H1 (cell line): Measurements from ENCODE around the gene NECTIN1. TPM values are rescaled to one million over a fixed set of nuclear protein-coding genes. Genes with fewer than 3 reads are reported as not detected.

Source experiments
- CTCF ChIA-PET: fragments of 300-600 bp; sonication (Branson Sonifier 250); formaldehyde crosslinking; loops from one replicate; lab custom pipeline; 2021; ENCODE audit not compliant: partially characterized antibody; lab: Charles Lee
- POLR2A ChIA-PET: fragments of 300-600 bp; sonication (Branson Sonifier 250); formaldehyde crosslinking; loops from one replicate; lab custom pipeline; 2021; ENCODE audit warnings: inconsistent platforms; ENCODE audit not compliant: partially characterized antibody; lab: Charles Lee
- DNase-seq, 2 experiments: peaks; one replicate each; pipeline versions ENCODE4 v3.0.0 to v3.0.0-alpha.2; 2010 to 2022; ENCODE audit warnings: low spot score in 2 of 2, low read depth in 1 of 2, mixed read lengths in 1 of 2
- FAIRE-seq: peaks from 2 replicates; lab custom pipeline; 2011; peaks lifted over from hg19 to GRCh38; lab: Jason Lieb, UNC
- H2AFZ ChIP-seq: 2 replicates; pipeline ENCODE4 v1.8.1; 2012; ENCODE audit warnings: low read length, inconsistent platforms
- H2AK5ac ChIP-seq: 2 replicates; pipeline ENCODE4 v1.6.1; 2013; ENCODE audit warnings: low read depth, low read length
- H2BK120ac ChIP-seq: replicated peaks from 2 replicates; pipeline ENCODE3; 2013; ENCODE audit warnings: low read depth, low read length, inconsistent platforms
- H2BK12ac ChIP-seq: 2 replicates; pipeline ENCODE4 v1.6.1; 2013; ENCODE audit warnings: low read depth, low read length
- H2BK15ac ChIP-seq: 2 replicates; pipeline ENCODE4 v1.6.1; 2013; ENCODE audit warnings: low read length
- H2BK20ac ChIP-seq: 2 replicates; pipeline ENCODE4 v1.6.1; 2013; ENCODE audit warnings: low read length
- H2BK5ac ChIP-seq: 2 replicates; pipeline ENCODE4 v1.6.1; 2013; ENCODE audit warnings: low read depth, low read length
- H3K14ac ChIP-seq: 2 replicates; pipeline ENCODE4 v1.6.1; 2013; ENCODE audit warnings: inconsistent platforms; ENCODE audit not compliant: insufficient read length
- H3K18ac ChIP-seq: 2 replicates; pipeline ENCODE4 v1.6.1; 2013; ENCODE audit warnings: low read length; ENCODE audit errors: extremely low read depth
- H3K23ac ChIP-seq: 2 replicates; pipeline ENCODE4 v1.6.1; 2013; ENCODE audit warnings: inconsistent platforms; ENCODE audit not compliant: insufficient read length
- H3K23me2 ChIP-seq: 2 replicates; pipeline ENCODE4 v1.6.1; 2013; ENCODE audit warnings: low read depth, low read length
- H3K27ac ChIP-seq: 2 replicates; pipeline ENCODE4 v1.6.1; 2011; ENCODE audit warnings: low read depth, low read length, inconsistent platforms
- H3K27me3 ChIP-seq, 4 experiments: replicated peaks in 1 of 4; 1 replicate in 1 of 4; 2 replicates in 3 of 4; pipeline versions ENCODE4 v1.6.1 to v1.8.1; 2011 to 2013; ENCODE audit warnings: low read length in 3 of 4, mild to moderate bottlenecking in 3 of 4, inconsistent platforms in 2 of 4, mixed read lengths in 2 of 4, moderate library complexity in 1 of 4; ENCODE audit not compliant: control insufficient read depth in 3 of 4, insufficient read depth in 3 of 4; ENCODE audit errors: extremely low read depth in 1 of 4
- H3K36me3 ChIP-seq, 4 experiments: 2 replicates each; pipeline versions ENCODE4 v1.6.1 to v1.8.1; 2011 to 2013; ENCODE audit warnings: mild to moderate bottlenecking in 4 of 4, low read length in 3 of 4, moderate library complexity in 2 of 4, control low read depth in 1 of 4, inconsistent platforms in 1 of 4; ENCODE audit not compliant: insufficient read depth in 4 of 4, control insufficient read depth in 2 of 4
- H3K4ac ChIP-seq: replicated peaks from 2 replicates; pipeline ENCODE3; 2013; ENCODE audit warnings: low read length, low read depth, mixed read lengths, inconsistent platforms; ENCODE audit not compliant: insufficient read length
- H3K4me1 ChIP-seq, 4 experiments: replicated peaks in 1 of 4; 1 replicate in 1 of 4; 2 replicates in 3 of 4; pipeline versions ENCODE4 v1.6.1 to v1.8.1; 2011 to 2013; ENCODE audit warnings: low read length in 3 of 4, inconsistent platforms in 2 of 4, mixed read lengths in 1 of 4; ENCODE audit not compliant: insufficient read depth in 4 of 4, control insufficient read depth in 3 of 4
- H3K4me2 ChIP-seq, 2 experiments: 2 replicates each; pipeline versions ENCODE4 v1.6.1 to v1.8.1; 2011 to 2013; ENCODE audit warnings: low read depth in 2 of 2, low read length in 2 of 2, control low read depth in 1 of 2, inconsistent platforms in 1 of 2, mild to moderate bottlenecking in 1 of 2; ENCODE audit not compliant: insufficient read depth in 1 of 2
- H3K4me3 ChIP-seq, 4 experiments: fragments of 200-600, 300-600 bp in 1 of 4; sonication (generic), shearing (Covaris generic), sonication (Bioruptor Twin) in 1 of 4; 2 replicates each; pipeline versions ENCODE4 v1.5.1 to v1.8.1; 2011 to 2016; ENCODE audit warnings: low read length in 4 of 4, low read depth in 3 of 4, control low read depth in 2 of 4, inconsistent platforms in 2 of 4, mild to moderate bottlenecking in 2 of 4, mixed read lengths in 1 of 4, moderate library complexity in 1 of 4; ENCODE audit not compliant: insufficient read depth in 2 of 4; ENCODE audit errors: extremely low read depth in 1 of 4
- H3K56ac ChIP-seq: replicated peaks from 2 replicates; pipeline ENCODE3; 2013; ENCODE audit warnings: low read depth, mild to moderate bottlenecking, mixed read lengths, low read length, inconsistent platforms; ENCODE audit not compliant: insufficient read length
- H3K79me1 ChIP-seq: 2 replicates; pipeline ENCODE4 v1.6.1; 2013; ENCODE audit warnings: low read depth, low read length, control low read depth
- H3K79me2 ChIP-seq, 2 experiments: 2 replicates each; pipeline versions ENCODE4 v1.6.1 to v1.8.1; 2012 to 2013; ENCODE audit warnings: low read length in 2 of 2, mild to moderate bottlenecking in 2 of 2, inconsistent platforms in 1 of 2; ENCODE audit not compliant: insufficient read depth in 2 of 2, control insufficient read depth in 1 of 2
- H3K9ac ChIP-seq, 4 experiments: replicated peaks in 1 of 4; 1 replicate in 1 of 4; 2 replicates in 3 of 4; pipeline versions ENCODE4 v1.6.1 to v1.8.1; 2011 to 2013; ENCODE audit warnings: low read depth in 3 of 4, low read length in 3 of 4, control low read depth in 2 of 4, mild to moderate bottlenecking in 2 of 4, moderate library complexity in 2 of 4, inconsistent platforms in 1 of 4; ENCODE audit errors: extremely low read depth in 1 of 4
- H3K9me3 ChIP-seq, 2 experiments: 2 replicates each; pipeline versions ENCODE4 v1.6.1 to v1.8.1; 2012 to 2013; ENCODE audit warnings: mild to moderate bottlenecking in 2 of 2, moderate library complexity in 2 of 2, control low read depth in 1 of 2, inconsistent platforms in 1 of 2, low read depth in 1 of 2, low read length in 1 of 2, mixed read lengths in 1 of 2; ENCODE audit not compliant: insufficient read depth in 2 of 2
- H4K20me1 ChIP-seq, 2 experiments: replicated peaks in 1 of 2; 2 replicates each; pipeline versions ENCODE3 to v1.8.1; 2011 to 2013; ENCODE audit warnings: inconsistent platforms in 2 of 2, low read length in 2 of 2, mild to moderate bottlenecking in 1 of 2; ENCODE audit not compliant: insufficient read depth in 2 of 2, control insufficient read depth in 1 of 2
- H4K5ac ChIP-seq: 2 replicates; pipeline ENCODE4 v1.6.1; 2013; ENCODE audit warnings: low read length, low read depth, mixed read lengths, inconsistent platforms; ENCODE audit not compliant: insufficient read length
- H4K8ac ChIP-seq: 2 replicates; pipeline ENCODE4 v1.8.0; 2013; ENCODE audit warnings: mild to moderate bottlenecking, moderate library complexity, low read length, inconsistent platforms; ENCODE audit not compliant: insufficient read depth; ENCODE audit errors: extremely low read depth
- H4K91ac ChIP-seq: replicated peaks from 2 replicates; pipeline ENCODE3; 2013; ENCODE audit warnings: low read length, mixed read lengths, inconsistent platforms; ENCODE audit not compliant: insufficient read length
- CBX5 ChIP-seq: fragments of 300-800, 300-1000 bp; sonication (generic); IDR thresholded peaks from 2 replicates; pipeline ENCODE4 v1.7.1; 2016; ENCODE audit warnings: antibody characterized with exemption, low read length, low read depth
- CTBP2 ChIP-seq: IDR thresholded peaks from 2 replicates; pipeline ENCODE4 v1.7.0; 2011; ENCODE audit warnings: borderline replicate concordance, mild to moderate bottlenecking, moderate library complexity, mixed read lengths, low read length; ENCODE audit not compliant: insufficient read depth, insufficient read length
- E2F6 ChIP-seq: IDR thresholded peaks from 2 replicates; pipeline ENCODE4 v1.6.1; 2012; ENCODE audit warnings: inconsistent platforms
- EZH2 ChIP-seq: fragments of 200-600 bp; sonication (generic); IDR thresholded peaks from 2 replicates; pipeline ENCODE4 v1.7.1; 2012; ENCODE audit warnings: low read depth, mild to moderate bottlenecking, moderate library complexity, low read length, inconsistent platforms; ENCODE audit not compliant: severe bottlenecking
- GABPA ChIP-seq: IDR thresholded peaks from 2 replicates; pipeline ENCODE4 v1.6.1; 2011; ENCODE audit warnings: mild to moderate bottlenecking, low read length, moderate library complexity, borderline replicate concordance; ENCODE audit not compliant: insufficient read depth
- MAX ChIP-seq: IDR thresholded peaks from 2 replicates; pipeline ENCODE4 v1.6.1; 2012; ENCODE audit warnings: inconsistent platforms
- NANOG ChIP-seq: IDR thresholded peaks from 2 replicates; pipeline ENCODE4 v1.6.1; 2011; ENCODE audit warnings: low read length, low read depth, mild to moderate bottlenecking, inconsistent platforms; ENCODE audit not compliant: insufficient read depth, poor library complexity, severe bottlenecking
- NRF1 ChIP-seq: IDR thresholded peaks from 2 replicates; pipeline ENCODE4 v1.6.1; 2011; ENCODE audit warnings: mild to moderate bottlenecking, low read depth, low read length, improper control_type of control experiment
- RBBP5 ChIP-seq: IDR thresholded peaks from 2 replicates; pipeline ENCODE4 v1.7.1; 2012; ENCODE audit warnings: low read depth, mild to moderate bottlenecking, inconsistent platforms, low read length, moderate library complexity, borderline replicate concordance
- SUZ12 ChIP-seq: fragments of 200-600 bp; sonication (generic); IDR thresholded peaks from 2 replicates; pipeline ENCODE4 v1.6.1; 2012; ENCODE audit warnings: mild to moderate bottlenecking, inconsistent platforms, low read length, moderate library complexity, mixed read lengths
- TAF1 ChIP-seq: IDR thresholded peaks from 2 replicates; pipeline ENCODE4 v1.6.1; 2011; ENCODE audit warnings: mild to moderate bottlenecking, low read depth, low read length
- WGBS, 2 experiments: shearing (Covaris generic) in 1 of 2; methylation state at CpG; one replicate each; pipeline versions ENCODE4 v1.1.6 to v1.1.7; 2013 to 2015; ENCODE audit warnings: low lambda C conversion rate in 2 of 2, mixed read lengths in 2 of 2, inconsistent platforms in 1 of 2, low coverage in 1 of 2, missing lambda C conversion rate in 1 of 2; ENCODE audit not compliant: insufficient replicate concordance in 2 of 2, insufficient coverage in 1 of 2, insufficient read length in 1 of 2; ENCODE audit errors: extremely low coverage in 1 of 2, missing lambda C conversion rate in 1 of 2; 5-methylcytosine and 5-hydroxymethylcytosine counted together
- polyA plus RNA-seq, 7 experiments: library from polyadenylated mRNA; depleted of rRNA in 3 of 7; stranded (reverse) in 5 of 7; unstranded in 2 of 7; fragments of >200 nt in 5 of 7; fragments of 200-250 nt in 2 of 7; gene quantifications; 1 replicate in 5 of 7; 2 replicates in 1 of 7; 4 replicates in 1 of 7; pipeline versions ENCODE4 v1.2.1 to v1.2.3, GENCODE V29; 2011 to 2013; ENCODE audit warnings: missing spikeins in 2 of 7, mixed read lengths in 2 of 7
- total RNA-seq: library from RNA; stranded (reverse); fragmentation: NEBNext Ultra II Directional; extraction: Animal tissue kit (Norgen Biotek cat#: 25700); gene quantifications from 2 replicates; pipeline ENCODE4 v1.2.1, GENCODE V29; 2021

The NECTIN1 gene
- total and polyA plus RNA-seq, 2 of the 8 experiments (the other 6 are each of a cell fraction or from before 2014, with no cell fraction given): 43.2 to 97.7 TPM

DNA sequence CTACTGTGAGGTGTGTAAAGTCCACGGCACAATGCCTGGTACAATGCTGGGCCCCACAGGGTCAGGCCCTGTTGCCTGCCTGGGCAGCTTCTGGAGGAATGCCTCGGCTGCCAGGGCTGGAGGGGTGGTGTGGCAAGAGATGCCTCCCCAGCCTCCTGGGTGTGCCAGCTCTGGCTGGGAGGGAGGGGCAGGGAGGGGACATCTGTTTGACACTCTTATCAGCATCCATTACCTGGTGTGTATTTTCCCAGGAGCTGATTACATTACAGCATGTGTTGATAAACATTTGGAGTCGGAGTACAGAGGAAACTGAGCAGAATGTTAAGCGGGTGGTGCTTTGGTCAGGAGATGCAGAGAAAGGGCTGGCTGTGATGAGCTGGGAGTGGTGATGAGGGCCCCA, 11.0 kb upstream of the NECTIN1 start:
- H4K20me1 ChIP-seq: peaks cover 0 to 15% of the 10 kb centered on the region in 2 experiments
- TF ChIP-seq EZH2: no peak
- no peak for TF ChIP-seq NANOG
- TF ChIP-seq SUZ12: no peak
- no peak for TF ChIP-seq CTBP2
- TF ChIP-seq CBX5: no peak
- TF ChIP-seq RBBP5: no peak
- no peak for TF ChIP-seq GABPA
- no peak for TF ChIP-seq NRF1
- no peak for TF ChIP-seq MAX
- TF ChIP-seq E2F6: no peak
- TF ChIP-seq TAF1: no peak
- no peak overlapping the region for H2AK5ac ChIP-seq
- H4K8ac ChIP-seq: no peak overlapping the region
- H3K4me1 ChIP-seq: peaks cover 4 to 12% (median 10%) of the 10 kb centered on the region in 4 experiments
- no peaks in the 10 kb centered on the region for H3K36me3 ChIP-seq
- FAIRE-seq: no peak
- H3K23ac ChIP-seq: no peak overlapping the region
- H3K23me2 ChIP-seq: peaks cover 13% of the 10 kb centered on the region; the same call in 1 of the 2 replicates
- H3K4me2 ChIP-seq: no peak overlapping the region
- H3K9ac ChIP-seq: no peak overlapping the region
- H3K56ac ChIP-seq: no peak overlapping the region
- POLR2A ChIA-PET: interaction anchor here (1.0 to 1.6 kb wide), 2 partner anchors 12 to 73 kb away, joined by 3 to 4 read pairs; no protein-coding TSS in a partner anchor
- H3K27ac ChIP-seq: no peak overlapping the region
- H3K79me2 ChIP-seq: no peaks in the 10 kb centered on the region
- H4K91ac ChIP-seq: no peak overlapping the region
- 89% methylated on average over 4 of the region's 4 CpGs; no CpG with 5 or more reads in 1 of the 2 experiments for WGBS, 2 experiments
- H2AFZ ChIP-seq: no peak overlapping the region
- no peak overlapping the region for H3K18ac ChIP-seq
- H3K4me3 ChIP-seq: no peak overlapping the region
- H2BK20ac ChIP-seq: no peak overlapping the region
- no peak overlapping the region for H3K14ac ChIP-seq
- no peak overlapping the region for H3K4ac ChIP-seq
- no peak overlapping the region for H2BK12ac ChIP-seq
- H4K5ac ChIP-seq: no peak overlapping the region
- no peak overlapping the region for H2BK5ac ChIP-seq
- H2BK120ac ChIP-seq: no peak overlapping the region
- no peak for DNase-seq
- H3K9me3 ChIP-seq: no peaks in the 10 kb centered on the region
- no peaks in the 10 kb centered on the region for H3K79me1 ChIP-seq
- H3K27me3 ChIP-seq: peaks cover 0 to 22% (median 12%) of the 10 kb centered on the region in 4 experiments; a peak in 6 of 7 replicates
- H2BK15ac ChIP-seq: no peak overlapping the region
- CTCF ChIA-PET: interaction anchor here (0.8 to 3.6 kb wide), 18 partner anchors 8 to 327 kb away, joined by 3 to 17 read pairs (median 3); partner anchors contain the start of gene NECTIN1
